ENCODE results near the gene NUDT1. TPM values are rescaled to one million over a fixed set of nuclear protein-coding genes. Genes with fewer than 3 reads are reported as not detected.

Gene NUDT1
- total RNA-seq, 1 donor from 2014 or later, result 10.2 TPM

- intact Hi-C loops (cut with DNase I), result no loop called here
- no peak for ATAC-seq
- Histone ChIP-seq H3K4me3 (no peak overlapping the region), H3K36me3 (peaks cover 41% of the 10 kb centered on the region), H3K4me1 (no peaks in the 10 kb centered on the region), H3K27me3 (ENCODE audit: low read depth) (no peaks in the 10 kb centered on the region), H3K9me3 (no peaks in the 10 kb centered on the region), H3K27ac (no peak overlapping the region)
- DNase-seq, result no peak
- TF ChIP-seq CTCF (IDR thresholded peaks at IDR 0.05), result no peak
Observed at GRCh38 chr7:2275101-2275500, 33.1 kb downstream of the NUDT1 start.

- Histone ChIP-seq H3K36me3 (peaks cover 35% of the 10 kb centered on the region), H3K9me3 (no peaks in the 10 kb centered on the region), H3K4me1 (peaks cover 2% of the 10 kb centered on the region), H3K4me3 (no peak overlapping the region), H3K27ac (no peak overlapping the region), H3K27me3 (ENCODE audit: low read depth) (no peaks in the 10 kb centered on the region)
- ATAC-seq (peak in 1 of 2 donors; percentile 23), DNase-seq (no peak)
- intact Hi-C loops (cut with DNase I), result no loop called here
- TF ChIP-seq CTCF (IDR thresholded peaks at IDR 0.05), result no peak
Observed at GRCh38 chr7:2276107-2276506, 34.1 kb downstream of the NUDT1 start.

- intact Hi-C loops (cut with DNase I), result no loop called here
- Histone ChIP-seq H3K27ac (no peak overlapping the region), H3K4me1 (peaks cover 12% of the 10 kb centered on the region), H3K9me3 (no peaks in the 10 kb centered on the region), H3K4me3 (no peak overlapping the region), H3K36me3 (peaks cover 27% of the 10 kb centered on the region), H3K27me3 (ENCODE audit: low read depth) (no peaks in the 10 kb centered on the region)
- no peak for TF ChIP-seq CTCF (IDR thresholded peaks at IDR 0.05)
- no peak for ATAC-seq
- DNase-seq, result no peak
Observed at GRCh38 chr7:2278026-2278425, 36.0 kb downstream of the NUDT1 start.

- Histone ChIP-seq H3K4me3 (no peak overlapping the region), H3K9me3 (no peaks in the 10 kb centered on the region), H3K36me3 (peaks cover 16% of the 10 kb centered on the region), H3K27me3 (ENCODE audit: low read depth) (no peaks in the 10 kb centered on the region), H3K27ac (no peak overlapping the region), H3K4me1 (peaks cover 12% of the 10 kb centered on the region)
- no peak for TF ChIP-seq CTCF (IDR thresholded peaks at IDR 0.05)
- ATAC-seq (no peak), DNase-seq (no peak)
- intact Hi-C loops (cut with DNase I), result no loop called here
Observed at GRCh38 chr7:2279896-2280295, 37.9 kb downstream of the NUDT1 start.

GRCh38 chr7:2280424-2280823 is 38.4 kb downstream of the NUDT1 start:
- intact Hi-C loops (cut with DNase I), result no loop called here
- peaks cover 14% of the 10 kb centered on the region for H3K36me3 ChIP-seq

More at GRCh38 chr7:2280424-2280823, 38.4 kb downstream of the NUDT1 start:
- TF ChIP-seq CTCF (IDR thresholded peaks at IDR 0.05), result no peak
- ATAC-seq (no peak), DNase-seq (no peak)
- Histone ChIP-seq H3K27me3 (ENCODE audit: low read depth) (no peaks in the 10 kb centered on the region), H3K4me1 (peaks cover 12% of the 10 kb centered on the region), H3K27ac (no peak overlapping the region), H3K4me3 (no peak overlapping the region), H3K9me3 (no peaks in the 10 kb centered on the region)
